Fibroblast of skin of abdomen (primary cell): ENCODE results near the gene LHX5.

Experiments used
- DNase-seq: peaks from one replicate; pipeline ENCODE4 v3.0.0-alpha.2; 2013

Gene LHX5

GRCh38 chr12:113464852-113465719 is 6.6 kb downstream of the LHX5 start:
- DNase-seq = no peak

- DNase-seq = no peak
Observed at GRCh38 chr12:113464452-113464775, 7.3 kb downstream of the LHX5 start.

- DNase-seq = no peak
Observed at GRCh38 chr12:113463746-113464451, 7.8 kb downstream of the LHX5 start.

DNA sequence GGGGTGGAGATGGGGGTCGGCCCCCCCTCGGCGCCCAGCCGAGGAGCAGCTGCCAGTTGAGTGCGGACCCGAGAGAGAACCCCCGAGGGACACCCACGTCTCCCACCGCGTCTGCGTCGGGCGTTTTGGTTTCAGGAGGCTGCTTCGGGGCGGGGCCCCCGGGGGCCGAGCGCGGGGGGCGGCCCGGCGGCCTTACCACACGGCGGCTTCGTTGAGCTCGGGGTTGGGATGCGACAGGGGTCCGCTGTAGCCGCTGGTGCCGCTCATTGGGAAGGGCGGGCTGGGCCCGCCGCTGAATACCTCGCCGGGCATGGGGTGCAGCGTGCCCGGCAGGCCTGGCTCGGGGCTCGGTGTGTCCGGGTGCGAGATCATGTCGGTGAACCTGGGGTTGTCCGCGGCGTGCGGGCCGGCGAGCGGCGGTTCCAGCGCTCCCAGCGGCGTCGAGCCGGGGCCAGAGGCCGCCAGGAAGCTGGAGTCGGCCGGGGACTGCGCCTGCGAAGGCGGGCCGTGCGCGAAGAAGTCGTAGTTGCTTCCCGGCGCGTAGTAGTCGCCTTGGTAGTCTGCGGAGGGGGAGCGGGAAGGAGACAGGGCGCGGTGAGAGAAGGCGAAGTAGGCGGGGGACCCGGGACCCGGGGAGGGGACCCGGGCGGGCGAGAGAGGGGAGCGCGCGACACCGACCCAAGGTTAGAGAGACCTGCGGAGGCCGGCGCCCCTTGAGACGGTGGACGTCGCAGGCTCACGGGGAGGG is 8.5 kb downstream of the LHX5 start:
- no peak for DNase-seq

DNA sequence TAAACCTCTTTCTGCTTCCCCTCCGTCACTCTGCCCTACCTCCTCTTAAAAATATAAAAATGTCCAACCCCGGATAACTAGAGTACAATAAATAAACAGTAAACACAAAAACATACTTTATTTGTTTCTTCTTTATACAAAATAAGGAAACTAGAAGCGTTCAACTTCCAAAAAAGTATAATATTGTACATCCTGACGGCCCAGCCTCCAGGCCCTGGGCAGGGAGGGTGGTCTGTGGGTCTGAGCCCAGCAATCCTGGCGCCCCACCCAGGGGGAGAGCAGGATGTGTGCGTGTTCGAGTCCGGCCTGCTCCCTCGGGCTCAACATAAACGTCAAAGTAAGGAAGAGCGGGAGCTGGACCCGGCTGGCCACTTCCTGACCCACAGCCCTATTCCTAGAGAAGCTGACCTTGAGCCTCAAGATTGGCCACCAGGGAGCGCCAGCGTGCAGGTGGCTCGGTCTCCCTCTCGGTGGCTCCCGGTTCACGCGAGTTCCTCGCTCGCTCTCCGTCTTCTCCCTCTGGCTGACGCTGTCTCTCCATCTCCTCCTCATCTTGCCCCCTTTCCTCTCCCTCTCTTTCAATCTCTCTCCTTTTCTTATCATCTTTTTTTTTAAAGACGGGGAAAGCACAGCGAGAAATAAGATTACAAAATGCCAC is 9.4 kb downstream of the LHX5 start:
- DNase-seq = peak; percentile 61

- DNase-seq = no peak
Observed at GRCh38 chr12:113461666-113462065, 10.0 kb downstream of the LHX5 start.

- no peak for DNase-seq
Observed at GRCh38 chr12:113459981-113460380, 11.7 kb downstream of the LHX5 start.

GRCh38 chr12:113457710-113458109 is 14.0 kb downstream of the LHX5 start:
- DNase-seq = no peak

- no peak for DNase-seq
Observed at GRCh38 chr12:113457185-113457584, 14.5 kb downstream of the LHX5 start.

DNA sequence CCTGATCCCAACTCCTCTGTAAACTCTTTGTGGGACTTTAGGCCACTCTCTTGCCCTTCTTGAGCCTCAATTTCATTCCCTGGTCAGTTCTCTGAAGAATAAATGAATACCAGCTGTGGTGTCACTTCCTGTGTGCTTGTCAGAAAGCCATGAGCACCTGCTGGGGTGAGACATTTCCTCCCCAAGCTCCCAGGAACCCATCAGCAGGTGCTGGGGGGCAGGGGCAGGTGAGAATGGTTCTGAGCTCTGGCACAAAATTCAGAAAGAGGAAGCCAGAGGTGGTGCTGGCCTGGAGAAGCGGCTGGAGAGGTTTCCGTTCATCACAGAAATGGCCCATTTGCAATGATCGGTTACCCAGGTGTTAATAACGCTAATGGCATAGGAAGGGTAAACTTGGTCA is 14.9 kb downstream of the LHX5 start:
- no peak for DNase-seq

DNA sequence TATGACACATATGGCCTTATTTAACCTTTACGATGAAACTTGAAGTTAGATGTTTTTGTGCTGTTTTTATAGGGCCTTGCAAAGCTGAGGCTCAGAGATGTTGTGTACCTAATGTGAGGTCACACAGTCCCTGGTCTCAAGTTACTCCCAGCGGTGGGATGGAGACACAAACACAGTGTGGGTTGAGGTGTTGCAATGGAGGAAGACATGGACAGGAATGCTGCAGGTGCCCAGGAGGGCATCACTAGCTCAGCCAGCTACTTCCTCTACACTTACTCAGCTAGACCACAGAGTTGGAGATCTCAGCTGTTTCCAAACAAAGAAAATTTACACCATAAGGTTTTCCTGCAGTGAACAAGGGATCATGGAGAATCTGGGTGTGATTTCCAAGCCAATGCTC is 15.5 kb downstream of the LHX5 start:
- DNase-seq = no peak

DNA sequence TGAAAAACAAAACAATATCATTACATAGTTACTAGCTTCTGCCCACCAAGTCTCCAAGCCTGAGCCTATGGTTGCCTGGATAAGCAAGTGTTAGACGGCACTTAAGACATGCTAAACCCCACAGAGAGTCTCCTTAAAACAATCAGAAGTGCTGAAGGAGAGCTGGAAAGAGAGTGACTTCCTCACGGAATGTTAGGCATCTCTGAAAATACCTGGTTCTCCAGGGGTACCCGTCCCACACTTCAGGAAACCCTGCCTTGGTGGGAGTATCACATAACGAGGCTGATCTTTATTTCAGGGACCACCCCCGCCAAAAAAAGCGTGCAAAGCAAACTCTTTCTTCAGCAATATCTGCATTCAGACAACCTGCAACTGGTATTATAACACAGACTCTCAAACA is 18.3 kb downstream of the LHX5 start:
- no peak for DNase-seq

DNA sequence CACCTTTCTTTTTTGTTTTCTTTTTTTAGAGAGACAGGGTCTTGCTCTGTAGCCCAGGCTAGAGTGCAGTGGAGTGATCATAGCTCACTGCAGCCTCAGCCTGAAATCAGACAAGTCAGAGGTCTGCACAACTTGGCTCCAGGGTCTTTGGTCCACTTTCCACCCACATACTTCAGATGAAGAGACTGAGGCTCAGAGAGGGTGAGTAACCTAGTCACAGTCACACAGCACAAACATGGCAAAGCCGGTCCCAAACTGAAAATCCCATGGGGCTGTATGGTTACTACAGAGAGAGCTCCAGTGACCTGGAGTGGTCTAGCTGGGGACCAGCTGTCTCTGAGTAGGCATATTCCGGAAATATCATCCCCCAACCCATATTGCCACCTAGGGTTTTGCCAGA is 19.2 kb downstream of the LHX5 start:
- DNase-seq = no peak

DNA sequence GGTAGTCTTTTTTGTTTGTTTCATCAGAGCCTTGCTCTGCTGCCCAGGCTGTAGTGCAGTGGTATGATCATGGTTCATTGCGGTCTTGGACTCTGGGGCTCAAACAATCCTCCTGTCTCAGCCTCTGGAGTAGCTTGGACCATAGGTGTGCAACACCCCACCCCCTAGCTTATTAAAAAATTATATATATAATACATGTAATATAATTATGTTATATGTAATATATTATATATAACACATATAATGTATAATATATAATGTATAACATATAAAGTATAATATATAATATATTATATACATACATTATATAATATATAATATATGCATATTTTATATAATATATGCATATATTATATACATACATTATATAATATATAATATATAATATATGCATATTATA is 21.8 kb downstream of the LHX5 start:
- DNase-seq = no peak

DNA sequence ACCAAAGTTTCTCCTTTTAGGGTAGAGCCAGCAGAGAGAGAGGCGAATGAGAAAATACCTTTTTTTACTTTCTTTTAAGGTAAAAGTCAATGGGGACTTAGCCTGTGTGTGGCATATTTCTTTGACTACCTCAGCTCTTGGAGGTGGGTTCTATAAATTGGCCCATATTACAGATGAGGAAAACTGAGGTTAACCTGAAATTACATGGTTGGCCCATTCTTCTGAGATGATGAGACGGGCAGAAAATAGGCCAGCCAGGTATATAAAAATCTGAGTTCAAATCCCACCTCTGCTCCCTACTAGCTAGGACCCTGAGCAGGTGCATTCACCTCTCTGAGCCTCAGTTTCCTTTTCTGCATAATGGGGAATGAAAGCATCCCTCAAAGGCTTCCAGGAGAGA is 22.4 kb downstream of the LHX5 start:
- DNase-seq = no peak

DNA sequence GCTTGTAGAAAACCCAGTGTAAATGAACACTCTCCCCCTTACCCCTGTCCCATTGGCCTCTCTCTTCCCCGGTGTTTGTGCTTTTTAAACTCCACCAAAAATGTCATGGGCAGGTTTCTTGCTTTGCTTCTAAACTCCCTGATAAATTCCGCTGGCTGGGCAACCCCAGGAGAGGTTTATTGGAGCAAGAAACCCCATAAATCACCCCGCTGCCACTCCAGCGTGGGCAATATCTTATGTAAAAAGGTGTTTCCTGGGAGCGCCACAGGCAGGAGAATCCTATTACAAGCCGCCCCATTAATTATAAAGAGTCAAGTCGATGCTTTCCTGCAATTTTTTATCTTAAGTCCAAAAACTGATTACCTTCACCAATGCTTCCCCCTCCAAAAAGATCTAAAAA is 22.8 kb downstream of the LHX5 start:
- DNase-seq = no peak

DNA sequence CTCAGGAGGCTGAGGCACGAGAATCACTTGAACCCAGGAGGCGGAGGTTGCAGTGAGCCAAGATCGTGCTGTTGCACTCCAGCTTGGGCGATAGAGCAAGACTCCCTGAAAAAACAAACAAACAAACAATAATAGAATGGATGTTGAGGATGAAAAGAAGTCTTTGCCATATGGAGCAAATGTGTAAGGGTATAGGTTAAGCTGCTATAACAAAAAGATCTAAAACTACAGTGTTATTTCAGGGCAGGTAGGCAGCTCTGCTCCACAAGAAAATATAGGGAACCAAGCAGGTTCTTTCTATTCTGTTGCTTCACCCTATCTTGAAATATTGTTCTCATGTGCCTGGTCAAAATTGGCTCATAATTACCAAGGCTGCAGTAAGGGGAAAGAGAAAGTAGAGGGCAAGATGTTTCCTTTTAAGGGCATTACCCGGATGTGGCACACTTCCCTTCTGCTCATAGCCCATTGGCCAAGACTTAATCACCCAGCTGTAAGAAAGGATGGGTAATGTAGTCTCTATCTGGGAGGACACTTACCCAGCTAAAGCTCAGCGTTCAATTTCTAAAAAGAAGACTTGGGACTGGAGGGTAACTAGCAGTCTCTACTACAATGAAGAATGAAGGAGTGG is 26.0 kb downstream of the LHX5 start:
- DNase-seq = no peak

DNA sequence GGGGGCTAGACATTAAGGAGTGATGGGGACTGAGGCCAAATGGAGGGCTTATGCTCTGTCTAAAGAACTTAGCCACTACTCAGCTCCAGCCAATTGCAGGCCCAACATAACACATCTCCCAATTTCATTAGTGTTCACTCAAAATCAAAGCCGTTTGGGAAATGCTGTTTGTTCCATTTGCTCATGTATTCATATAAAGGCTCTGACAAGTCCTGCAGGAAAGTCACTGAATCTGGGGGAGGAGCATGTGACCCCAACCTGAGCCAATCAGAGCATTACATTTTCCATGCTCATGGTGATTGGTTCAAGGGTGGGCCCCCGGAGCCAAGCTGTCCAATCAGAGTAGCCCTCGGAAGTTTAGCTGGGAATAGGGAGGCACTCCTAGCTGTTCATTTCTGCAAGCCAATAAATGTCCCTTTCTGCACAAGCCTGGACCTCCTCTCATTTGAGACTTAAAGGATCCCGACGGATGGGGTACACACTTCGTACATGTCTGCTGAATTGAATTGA is 28.6 kb downstream of the LHX5 start:
- DNase-seq = no peak

GRCh38 chr12:113440947-113441782 is 30.5 kb downstream of the LHX5 start:
- no peak for DNase-seq

- DNase-seq = no peak
Observed at GRCh38 chr12:113440336-113440735, 31.3 kb downstream of the LHX5 start.

GRCh38 chr12:113439606-113440030 is 32.1 kb downstream of the LHX5 start:
- peak; percentile 17 for DNase-seq

GRCh38 chr12:113439301-113439597 is 32.4 kb downstream of the LHX5 start:
- DNase-seq = no peak
